Measurements from ENCODE around the gene SRC.

- no peak for TF ChIP-seq CTCF (optimal IDR thresholded peaks at IDR 0.05 in 1 of 3, IDR thresholded peaks at IDR 0.05 in 1 of 3, conservative IDR thresholded peaks at IDR 0.05 in 1 of 3; ENCODE audit: extremely low read depth in 1 of 3, insufficient read depth in 2 of 3, low read length in 3 of 3)
- TF ChIP-seq EZH2 (IDR thresholded peaks at IDR 0.05; ENCODE audit: low read length), result no peak
These were observed 29.2 kb upstream of the SRC start for GRCh38 chr20:37316775-37317170.
